ENCODE results near the gene TRAF3IP1.

DNA sequence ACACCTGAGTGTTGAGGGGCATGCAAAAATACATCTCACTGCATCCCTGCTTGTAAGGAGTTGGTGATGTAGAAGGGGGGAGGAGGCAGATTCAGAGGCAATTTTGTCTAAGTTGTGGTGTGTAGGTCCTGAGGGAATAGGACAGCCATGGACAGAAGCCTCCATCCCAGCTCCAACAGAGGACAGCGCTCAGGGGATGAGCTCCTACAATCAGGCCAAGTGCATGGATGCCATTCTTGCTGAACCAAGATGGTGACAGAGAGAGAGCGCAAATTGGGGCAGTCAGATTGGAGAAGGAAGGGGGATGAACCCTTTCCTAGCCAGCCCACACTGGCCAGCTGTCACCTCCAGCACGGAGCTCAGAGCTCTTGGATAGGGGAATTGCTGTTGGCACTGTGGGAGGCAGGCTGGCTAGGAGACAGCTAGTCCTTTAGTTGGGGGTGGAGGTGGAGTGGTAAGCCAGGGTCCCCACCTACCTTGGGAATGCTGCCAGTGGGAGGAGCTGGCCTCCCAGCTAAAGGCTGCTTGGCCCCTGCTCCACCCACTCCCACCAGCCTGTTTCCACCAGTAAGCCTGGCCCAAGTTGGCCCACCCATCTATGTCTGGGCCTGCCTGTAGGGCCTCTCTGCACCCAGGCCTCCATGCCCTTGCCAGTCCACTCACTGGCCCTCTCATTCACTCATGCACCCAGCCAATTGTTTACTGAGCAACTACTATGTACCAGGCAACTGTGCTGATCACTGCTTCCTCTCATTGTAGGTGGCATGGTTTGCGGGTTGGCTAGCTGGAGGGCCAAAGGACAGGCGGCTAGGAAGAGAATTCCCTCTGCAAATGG lies 29.4 kb upstream of the TRAF3IP1 start:
- TF ChIP-seq CTCF (IDR thresholded peaks at IDR 0.05) (no peak), POLR2A (IDR thresholded peaks at IDR 0.05) (no peak)
